GM06990 (cell line): Measurements from ENCODE around the gene CD9.

Source experiments
- DNase-seq: peaks from one replicate; pipeline ENCODE4 v3.0.0-alpha.2; 2011; ENCODE audit not compliant: insufficient read length; ENCODE audit errors: extremely low read depth
- H3K27me3 ChIP-seq: replicated peaks from 2 replicates; pipeline ENCODE4 v1.6.0; 2011; ENCODE audit warnings: low read length; ENCODE audit not compliant: control insufficient read depth, insufficient read depth
- H3K36me3 ChIP-seq: 2 replicates; pipeline ENCODE4 v1.5.1; 2011; ENCODE audit warnings: low read length; ENCODE audit not compliant: control insufficient read depth, insufficient read depth
- H3K4me3 ChIP-seq: replicated peaks from 2 replicates; pipeline ENCODE4 v1.5.1; 2011; ENCODE audit warnings: low read depth, mild to moderate bottlenecking, control low read depth, low read length
- CTCF ChIP-seq: IDR thresholded peaks from 2 replicates; pipeline ENCODE4 v1.5.1; 2011; ENCODE audit warnings: low read length, control low read depth, mild to moderate bottlenecking, inconsistent platforms; ENCODE audit not compliant: insufficient read depth, poor library complexity, severe bottlenecking

CD9 gene

GRCh38 chr12:6161124-6161882, 38.9 kb upstream of the CD9 start:
- Histone ChIP-seq H3K27me3 (no peaks in the 10 kb centered on the region), H3K4me3 (no peak overlapping the region), H3K36me3 (no peaks in the 10 kb centered on the region)
- no peak for DNase-seq
- TF ChIP-seq CTCF, result no peak

GRCh38 chr12:6163416-6164060, 36.7 kb upstream of the CD9 start:
- DNase-seq, result no peak
- no peak for TF ChIP-seq CTCF

GRCh38 chr12:6165395-6165794, 34.8 kb upstream of the CD9 start:
- Histone ChIP-seq H3K27me3 (peaks cover 2% of the 10 kb centered on the region), H3K4me3 (no peak overlapping the region), H3K36me3 (no peaks in the 10 kb centered on the region)
- no peak for TF ChIP-seq CTCF
- no peak for DNase-seq

More at GRCh38 chr12:6163416-6164060, 36.7 kb upstream of the CD9 start:
- Histone ChIP-seq H3K36me3 (no peaks in the 10 kb centered on the region), H3K27me3 (no peaks in the 10 kb centered on the region), H3K4me3 (no peak overlapping the region)

GRCh38 chr12:6166808-6167207, 33.4 kb upstream of the CD9 start:
- H3K27me3 ChIP-seq, result peaks cover 2% of the 10 kb centered on the region
- no peak for DNase-seq
- no peaks in the 10 kb centered on the region for H3K36me3 ChIP-seq
- TF ChIP-seq CTCF, result no peak
- no peak overlapping the region for H3K4me3 ChIP-seq

GRCh38 chr12:6167327-6168280, 32.6 kb upstream of the CD9 start:
- peaks cover 2% of the 10 kb centered on the region for H3K27me3 ChIP-seq

More at GRCh38 chr12:6167327-6168280, 32.6 kb upstream of the CD9 start:
- Histone ChIP-seq H3K36me3 (no peaks in the 10 kb centered on the region), H3K4me3 (peak overlapping the region; percentile 11)
- TF ChIP-seq CTCF, result no peak
- peak; percentile 61 for DNase-seq
